GM12878 (cell line): ENCODE measurements around the gene CROCC. TPM values are rescaled to one million over a fixed set of nuclear protein-coding genes. Genes with fewer than 3 reads are reported as not detected.

Source experiments
- ATAC-seq: fragments of 200-7000 bp; cut with Tn5 transposase; 3 replicates; pipeline ENCODE4 v1.9.1; 2020; ENCODE audit warnings: mild to moderate bottlenecking, moderate library complexity
- BruUV-seq: library from RNA; stranded (reverse); fragments of 400-500 nt; replicated peaks from 2 replicates; lab custom pipeline; 2021; lab: Mats Ljungman, UMichigan
- CTCF ChIA-PET: fragments of 300-600 bp; sonication (Branson Sonifier 250); formaldehyde crosslinking; extraction: SDS; loops from one replicate; lab custom pipeline; 2021; ENCODE audit warnings: inconsistent platforms; lab: Yijun Ruan, JAX
- POLR2A ChIA-PET: fragments of 350-600 bp; formaldehyde crosslinking; extraction: SDS; loops from one replicate; lab custom pipeline; 2021; ENCODE audit warnings: inconsistent platforms; lab: Charles Lee
- RAD21 ChIA-PET: fragments of 300-600 bp; sonication (Branson Sonifier 250); formaldehyde crosslinking; loops from one replicate; lab custom pipeline; 2023; ENCODE audit warnings: antibody characterized with exemption; ENCODE audit not compliant: unreplicated experiment; lab: Charles Lee
- SMC1A ChIA-PET: fragments of 300-600 bp; sonication (Branson Sonifier 250); formaldehyde crosslinking; loops from one replicate; lab custom pipeline; 2023; ENCODE audit not compliant: unreplicated experiment, uncharacterized antibody; lab: Charles Lee
- DNase-seq: peaks from one replicate; pipeline ENCODE4 v3.0.0-alpha.2; 2011; ENCODE audit warnings: low read depth, low spot score
- FAIRE-seq: peaks from 3 replicates; lab custom pipeline; 2011; peaks lifted over from hg19 to GRCh38; lab: Jason Lieb, UNC
- H2AFZ ChIP-seq: 2 replicates; pipeline ENCODE4 v1.6.0; 2011; ENCODE audit warnings: low read depth, low read length, control low read depth; ENCODE audit not compliant: control insufficient read depth
- H3K27ac ChIP-seq: 2 replicates; pipeline ENCODE4 v1.5.1; 2011; ENCODE audit warnings: control low read depth; ENCODE audit not compliant: control insufficient read depth, insufficient read depth
- H3K27me3 ChIP-seq, 2 experiments: replicated peaks in 1 of 2; 2 replicates each; pipeline versions ENCODE4 v1.6.0 to v1.6.1; 2011; ENCODE audit warnings: low read length in 1 of 2; ENCODE audit not compliant: control insufficient read depth in 2 of 2, insufficient read depth in 2 of 2
- H3K36me3 ChIP-seq, 2 experiments: 2 replicates each; pipeline ENCODE4 v1.5.1; 2011; ENCODE audit warnings: low read length in 1 of 2; ENCODE audit not compliant: control insufficient read depth in 2 of 2, insufficient read depth in 2 of 2
- H3K4me1 ChIP-seq: 2 replicates; pipeline ENCODE4 v1.6.1; 2011; ENCODE audit warnings: mild to moderate bottlenecking, low read length, moderate library complexity, mixed read lengths; ENCODE audit not compliant: control insufficient read depth, insufficient read depth
- H3K4me2 ChIP-seq: 2 replicates; pipeline ENCODE4 v1.6.0; 2011; ENCODE audit warnings: control low read depth; ENCODE audit not compliant: control insufficient read depth, insufficient read depth
- H3K4me3 ChIP-seq: fragments of 200-600 bp; sonication (generic); 2 replicates; pipeline ENCODE4 v1.5.1; 2016
- H3K79me2 ChIP-seq: 2 replicates; pipeline ENCODE4 v1.6.0; 2011; ENCODE audit warnings: low read length; ENCODE audit not compliant: control insufficient read depth, insufficient read depth
- H3K9ac ChIP-seq: 2 replicates; pipeline ENCODE4 v1.8.0; 2011; ENCODE audit warnings: low read length, control low read depth, mixed read lengths; ENCODE audit not compliant: control insufficient read depth, insufficient read depth
- H3K9me3 ChIP-seq: replicated peaks from 3 replicates; pipeline ENCODE4 v1.5.1; 2011; ENCODE audit warnings: mild to moderate bottlenecking, low read length; ENCODE audit not compliant: control insufficient read depth, insufficient read depth
- H4K20me1 ChIP-seq: 2 replicates; pipeline ENCODE4 v1.6.0; 2011; ENCODE audit not compliant: control insufficient read depth, insufficient read depth
- MEF2A ChIP-seq: IDR thresholded peaks from 2 replicates; pipeline ENCODE4 v1.6.1; 2011; ENCODE audit warnings: low read depth, mild to moderate bottlenecking, low read length, moderate library complexity; ENCODE audit not compliant: insufficient read depth
- POLR2A ChIP-seq: IDR thresholded peaks from 2 replicates; pipeline ENCODE4 v1.6.1; 2011; ENCODE audit warnings: low read depth, mild to moderate bottlenecking, low read length
- SREBF2 ChIP-seq: IDR thresholded peaks from 2 replicates; pipeline ENCODE4 v1.6.1; 2012; ENCODE audit warnings: mild to moderate bottlenecking, low read length
- USF1 ChIP-seq: IDR thresholded peaks from 2 replicates; pipeline ENCODE4 v1.6.1; 2011; ENCODE audit warnings: borderline replicate concordance, low read depth, mild to moderate bottlenecking, moderate library complexity, mixed read lengths, low read length; ENCODE audit not compliant: insufficient read depth; ENCODE audit errors: extremely low read length
- ZBED1 ChIP-seq: IDR thresholded peaks from 2 replicates; pipeline ENCODE4 v1.6.1; 2016; ENCODE audit warnings: borderline replicate concordance
- WGBS: methylation state at CpG from one replicate; pipeline ENCODE4 v1.1.6; 2016; ENCODE audit warnings: low lambda C conversion rate; ENCODE audit not compliant: insufficient replicate concordance, insufficient coverage; ENCODE audit errors: missing lambda C conversion rate; 5-methylcytosine and 5-hydroxymethylcytosine counted together
- in situ Hi-C: fragments of 300-500 bp; cut with MboI; formaldehyde crosslinking; loops from 9 replicates; pipeline ENCODE4 v1.14.3; 2018; ENCODE audit warnings: mixed read lengths
- intact Hi-C: fragments of 100-400 bp; cut with micrococcal nuclease; formaldehyde crosslinking; loops from one replicate; pipeline ENCODE4 v1.14.2; 2022; ENCODE audit not compliant: unreplicated experiment
- polyA plus RNA-seq, 11 experiments: library from polyadenylated mRNA; depleted of rRNA in 4 of 11; unstranded in 6 of 11; stranded (reverse) in 5 of 11; fragments of >200 nt; fragmentation: Nextera tagmentation in 4 of 11; fragmentation: Illumina TruSeq in 1 of 11; extraction: Ambion mirVana in 4 of 11; extraction: Trizol in 1 of 11; gene quantifications; 1 replicate in 1 of 11; 2 replicates in 10 of 11; pipeline versions ENCODE4 v1.2.1 to v1.2.3, GENCODE V29; 2011 to 2016; ENCODE audit warnings: inconsistent platforms in 2 of 11, missing spikeins in 2 of 11, low read depth in 1 of 11
- total RNA-seq, 4 experiments: library from RNA; depleted of rRNA in 3 of 4; stranded (reverse); fragments of >200 nt in 3 of 4; fragmentation: Illumina TruSeq in 1 of 4; extraction: Trizol in 1 of 4; gene quantifications; 2 replicates each; pipeline versions ENCODE4 v1.2.1 to v1.2.3, GENCODE V29; 2013 to 2021
- TF ChIP-seq, protein P1 (sequence below): fragments of 450-650 bp; IDR thresholded peaks from 2 replicates; pipeline ENCODE4 v1.6.1; 2017; ENCODE audit warnings: mild to moderate bottlenecking, moderate library complexity

CROCC gene
- total and polyA plus RNA-seq, 10 of the 15 experiments (the other 5 are each of a cell fraction or from before 2014, with no cell fraction given): 0.04 to 5.5 (median 2.3) TPM

DNA sequence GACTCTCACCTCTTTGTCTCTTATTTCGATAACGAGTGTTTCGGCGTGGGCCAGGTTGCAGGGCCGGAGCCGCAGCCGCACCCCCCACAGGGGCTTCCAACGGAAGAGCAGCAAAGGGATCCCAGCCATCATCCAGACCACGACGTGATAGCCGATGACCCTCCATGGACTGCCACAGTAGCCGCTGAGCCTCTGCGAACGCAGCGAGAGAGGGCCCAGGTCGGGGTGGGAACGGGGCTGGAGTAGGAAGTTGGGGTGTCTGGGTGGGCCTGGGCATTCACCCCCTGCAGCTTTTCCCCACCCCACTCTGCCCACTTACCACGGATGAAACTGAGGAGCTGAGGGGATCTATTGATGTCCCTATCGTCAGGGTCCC, 83.6 kb downstream of the CROCC start (continued):
- TF ChIP-seq USF1: no peak
- TF ChIP-seq, protein P1, sequence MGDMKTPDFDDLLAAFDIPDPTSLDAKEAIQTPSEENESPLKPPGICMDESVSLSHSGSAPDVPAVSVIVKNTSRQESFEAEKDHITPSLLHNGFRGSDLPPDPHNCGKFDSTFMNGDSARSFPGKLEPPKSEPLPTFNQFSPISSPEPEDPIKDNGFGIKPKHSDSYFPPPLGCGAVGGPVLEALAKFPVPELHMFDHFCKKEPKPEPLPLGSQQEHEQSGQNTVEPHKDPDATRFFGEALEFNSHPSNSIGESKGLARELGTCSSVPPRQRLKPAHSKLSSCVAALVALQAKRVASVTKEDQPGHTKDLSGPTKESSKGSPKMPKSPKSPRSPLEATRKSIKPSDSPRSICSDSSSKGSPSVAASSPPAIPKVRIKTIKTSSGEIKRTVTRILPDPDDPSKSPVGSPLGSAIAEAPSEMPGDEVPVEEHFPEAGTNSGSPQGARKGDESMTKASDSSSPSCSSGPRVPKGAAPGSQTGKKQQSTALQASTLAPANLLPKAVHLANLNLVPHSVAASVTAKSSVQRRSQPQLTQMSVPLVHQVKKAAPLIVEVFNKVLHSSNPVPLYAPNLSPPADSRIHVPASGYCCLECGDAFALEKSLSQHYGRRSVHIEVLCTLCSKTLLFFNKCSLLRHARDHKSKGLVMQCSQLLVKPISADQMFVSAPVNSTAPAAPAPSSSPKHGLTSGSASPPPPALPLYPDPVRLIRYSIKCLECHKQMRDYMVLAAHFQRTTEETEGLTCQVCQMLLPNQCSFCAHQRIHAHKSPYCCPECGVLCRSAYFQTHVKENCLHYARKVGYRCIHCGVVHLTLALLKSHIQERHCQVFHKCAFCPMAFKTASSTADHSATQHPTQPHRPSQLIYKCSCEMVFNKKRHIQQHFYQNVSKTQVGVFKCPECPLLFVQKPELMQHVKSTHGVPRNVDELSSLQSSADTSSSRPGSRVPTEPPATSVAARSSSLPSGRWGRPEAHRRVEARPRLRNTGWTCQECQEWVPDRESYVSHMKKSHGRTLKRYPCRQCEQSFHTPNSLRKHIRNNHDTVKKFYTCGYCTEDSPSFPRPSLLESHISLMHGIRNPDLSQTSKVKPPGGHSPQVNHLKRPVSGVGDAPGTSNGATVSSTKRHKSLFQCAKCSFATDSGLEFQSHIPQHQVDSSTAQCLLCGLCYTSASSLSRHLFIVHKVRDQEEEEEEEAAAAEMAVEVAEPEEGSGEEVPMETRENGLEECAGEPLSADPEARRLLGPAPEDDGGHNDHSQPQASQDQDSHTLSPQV: no peak
- TF ChIP-seq POLR2A: no peak
- no peak for TF ChIP-seq MEF2A

GRCh38 chr1:17007121-17007520, 85.4 kb downstream of the CROCC start:
- in situ Hi-C loops: no loop called here
- ATAC-seq: no peak
- H3K9ac ChIP-seq: no peak overlapping the region
- ChIA-PET SMC1A (interaction anchor here (1.3 kb wide), 1 partner anchor 39 kb away, joined by 3 read pairs; no protein-coding TSS in a partner anchor), POLR2A (no interaction called here), RAD21 (interaction anchor here (0.7 kb wide), 1 partner anchor 189 kb away, joined by 4 read pairs; no protein-coding TSS in a partner anchor), CTCF (no interaction called here)
- intact Hi-C loops: no loop called here
- H3K9me3 ChIP-seq: no peaks in the 10 kb centered on the region
- no peak for FAIRE-seq
- no peak overlapping the region for H3K4me2 ChIP-seq
- H3K27ac ChIP-seq: no peak overlapping the region
- H3K4me1 ChIP-seq: peaks cover 16% of the 10 kb centered on the region
- DNase-seq: no peak
- 82% methylated on average over 8 of the region's 8 CpGs for WGBS
- no peaks in the 10 kb centered on the region for H4K20me1 ChIP-seq
- H2AFZ ChIP-seq: no peak overlapping the region
- TF ChIP-seq SREBF2 (no peak), ZBED1 (no peak)
- H3K27me3 ChIP-seq: no peaks in the 10 kb centered on the region
- BruUV-seq: no TSS peak
- no peak overlapping the region for H3K4me3 ChIP-seq
- peaks cover 2% of the 10 kb centered on the region for H3K79me2 ChIP-seq
- no peaks in the 10 kb centered on the region; a peak in 2 of 4 replicates for H3K36me3 ChIP-seq
